ENCODE data around the gene TMPRSS15. TPM values are rescaled to one million over a fixed set of nuclear protein-coding genes. Genes with fewer than 3 reads are reported as not detected.

TMPRSS15 gene
- total RNA-seq, 2 experiments from 2014 or later: not detected

DNA sequence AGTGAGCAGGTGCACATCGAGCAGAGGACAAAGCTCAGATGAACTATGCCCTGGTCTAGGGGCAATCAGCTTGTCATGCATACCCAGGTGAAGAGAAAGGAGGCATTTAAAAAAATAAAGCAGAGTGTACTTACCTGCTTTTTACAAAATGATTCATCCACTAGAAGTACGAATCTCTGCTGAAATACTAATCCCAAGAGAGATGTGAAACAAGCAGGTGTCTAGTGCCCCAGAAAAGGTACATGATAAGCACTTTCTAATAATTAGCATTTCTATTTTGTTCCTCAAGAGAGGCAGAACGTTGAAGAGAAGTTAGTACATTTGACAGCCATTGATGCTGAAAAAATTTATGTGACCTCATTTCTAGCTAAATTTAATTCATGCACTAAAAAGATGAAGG lies 127.8 kb downstream of the TMPRSS15 start:
- Histone ChIP-seq H3K9me3 (ENCODE audit: control insufficient read depth in 1 of 2, insufficient read depth in 1 of 2, low read length in 2 of 2) (peaks cover 0 to 4% of the 10 kb centered on the region in 2 experiments), H3K4me3 (ENCODE audit: low read length) (no peak overlapping the region), H3K27ac (ENCODE audit: low read depth in 1 of 2, low read length in 2 of 2) (no peak overlapping the region), H3K27me3 (ENCODE audit: control insufficient read depth in 1 of 2, insufficient read depth in 2 of 2, low read length in 2 of 2) (no peaks in the 10 kb centered on the region), H3K4me1 (ENCODE audit: insufficient read depth, low read length) (no peaks in the 10 kb centered on the region), H3K36me3 (ENCODE audit: insufficient read depth, low read length) (no peaks in the 10 kb centered on the region)
- DNase-seq (no peak), ATAC-seq (ENCODE audit: poor library complexity) (no peak)
- Mint-ChIP-seq H3K4me1 (ENCODE audit: low read depth) (no peaks in the 10 kb centered on the region), H3K36me3 (ENCODE audit: low read depth) (no peaks in the 10 kb centered on the region), H3K27me3 (no peaks in the 10 kb centered on the region), H3K4me3 (no peak overlapping the region), H3K27ac (no peak overlapping the region), H3K9me3 (peaks cover 2% of the 10 kb centered on the region)
- intact Hi-C loops (cut with DNase I, micrococcal nuclease): no loop called here
- CTCF ChIA-PET: no interaction called here
- POLR2A ChIA-PET: no interaction called here
- TF ChIP-seq CTCF (IDR thresholded peaks at IDR 0.05): no peak

- CTCF ChIA-PET: no interaction called here
- Histone ChIP-seq H3K36me3 (ENCODE audit: insufficient read depth, low read length) (no peaks in the 10 kb centered on the region), H3K4me1 (ENCODE audit: insufficient read depth, low read length) (no peaks in the 10 kb centered on the region), H3K27ac (ENCODE audit: low read depth in 1 of 2, low read length in 2 of 2) (no peak overlapping the region), H3K9me3 (ENCODE audit: control insufficient read depth in 1 of 2, insufficient read depth in 1 of 2, low read length in 2 of 2) (no peaks in the 10 kb centered on the region), H3K4me3 (ENCODE audit: low read length) (no peak overlapping the region), H3K27me3 (ENCODE audit: control insufficient read depth in 1 of 2, insufficient read depth in 2 of 2, low read length in 2 of 2) (no peaks in the 10 kb centered on the region)
- no peak for TF ChIP-seq CTCF (IDR thresholded peaks at IDR 0.05)
- Mint-ChIP-seq H3K4me3 (no peak overlapping the region), H3K27me3 (no peaks in the 10 kb centered on the region), H3K4me1 (ENCODE audit: low read depth) (no peaks in the 10 kb centered on the region), H3K27ac (no peak overlapping the region), H3K36me3 (ENCODE audit: low read depth) (no peaks in the 10 kb centered on the region), H3K9me3 (no peaks in the 10 kb centered on the region)
- DNase-seq: no peak
- intact Hi-C loops (cut with DNase I, micrococcal nuclease): no loop called here
- ATAC-seq (ENCODE audit: poor library complexity): no peak
- POLR2A ChIA-PET: no interaction called here
Observed at GRCh38 chr21:18274370-18274769, 129.2 kb downstream of the TMPRSS15 start.

- ChIA-PET CTCF (no interaction called here), POLR2A (no interaction called here)
- no peaks in the 10 kb centered on the region for H3K9me3 Mint-ChIP-seq
- no peaks in the 10 kb centered on the region for H3K27me3 Mint-ChIP-seq
- H3K36me3 Mint-ChIP-seq (ENCODE audit: low read depth): no peaks in the 10 kb centered on the region
- H3K27ac Mint-ChIP-seq: no peak overlapping the region
- intact Hi-C loops (cut with DNase I, micrococcal nuclease): no loop called here
- Histone ChIP-seq H3K9me3 (ENCODE audit: control insufficient read depth in 1 of 2, insufficient read depth in 1 of 2, low read length in 2 of 2) (no peaks in the 10 kb centered on the region), H3K36me3 (ENCODE audit: insufficient read depth, low read length) (no peaks in the 10 kb centered on the region), H3K27me3 (ENCODE audit: control insufficient read depth in 1 of 2, insufficient read depth in 2 of 2, low read length in 2 of 2) (no peaks in the 10 kb centered on the region), H3K4me3 (ENCODE audit: low read length) (no peak overlapping the region), H3K27ac (ENCODE audit: low read depth in 1 of 2, low read length in 2 of 2) (no peak overlapping the region), H3K4me1 (ENCODE audit: insufficient read depth, low read length) (no peaks in the 10 kb centered on the region)
- no peak for ATAC-seq (ENCODE audit: poor library complexity)
- DNase-seq: no peak
- no peaks in the 10 kb centered on the region for H3K4me1 Mint-ChIP-seq (ENCODE audit: low read depth)
- H3K4me3 Mint-ChIP-seq: no peak overlapping the region
- TF ChIP-seq CTCF (IDR thresholded peaks at IDR 0.05): no peak
Observed at GRCh38 chr21:18273400-18273799, 130.2 kb downstream of the TMPRSS15 start.

All from CD4-positive, alpha-beta T cell (primary cell).